K562 (cell line): ENCODE results near the gene PLEK2. TPM values are rescaled to one million over a fixed set of nuclear protein-coding genes. Genes with fewer than 3 reads are reported as not detected.
A peak's percentile ranks its signal among the peaks of the same experiment; 100 is the strongest.

ENCODE experiments used
- ATF1 ChIP-seq, 2 experiments: fragments of 450-650 bp in 1 of 2; IDR thresholded peaks; 2 replicates each; pipeline ENCODE4 v1.6.1; 2016; ENCODE audit warnings: missing compliant biosample characterization in 1 of 2, missing genetic modification characterization in 1 of 2
- COPS2 ChIP-seq: fragments of 450-650 bp; conservative IDR thresholded peaks from 2 replicates; pipeline ENCODE4 v1.6.1; 2016; ENCODE audit warnings: mild to moderate bottlenecking, moderate library complexity
- FOXK1 ChIP-seq: sonication (generic); formaldehyde crosslinking; IDR thresholded peaks from 2 replicates; pipeline ENCODE4 v1.8.0; 2022; ENCODE audit warnings: missing genetic modification reagents, mild to moderate bottlenecking, borderline replicate concordance
- HNRNPLL ChIP-seq: fragments of 200-400 bp; formaldehyde crosslinking; IDR thresholded peaks from 2 replicates; pipeline ENCODE4 v1.6.1; 2017; ENCODE audit warnings: low read length, low read depth, mild to moderate bottlenecking; ENCODE audit not compliant: poor library complexity, severe bottlenecking
- MYBL2 ChIP-seq, 2 experiments: fragments of 450-650 bp in 1 of 2; sonication (generic) in 1 of 2; formaldehyde crosslinking in 1 of 2; IDR thresholded peaks; 2 replicates each; pipeline versions ENCODE4 v1.6.1 to v1.8.1; 2017 to 2022; ENCODE audit warnings: borderline replicate concordance in 1 of 2, inconsistent platforms in 1 of 2, low read depth in 1 of 2, mild to moderate bottlenecking in 1 of 2, missing genetic modification reagents in 1 of 2, moderate library complexity in 1 of 2
- NBN ChIP-seq: fragments of 450-650 bp; IDR thresholded peaks from 2 replicates; pipeline ENCODE4 v1.6.1; 2016; ENCODE audit warnings: low read depth, mild to moderate bottlenecking
- NCOA6 ChIP-seq: fragments of 450-650 bp; IDR thresholded peaks from 2 replicates; pipeline ENCODE4 v1.6.1; 2017; ENCODE audit warnings: mild to moderate bottlenecking
- NFE2 ChIP-seq: IDR thresholded peaks from 2 replicates; pipeline ENCODE4 v1.6.1; 2014; ENCODE audit warnings: antibody characterized with exemption, low read depth
- RCOR1 ChIP-seq, 2 experiments: IDR thresholded peaks; 2 replicates each; pipeline ENCODE4 v1.6.1; 2012; ENCODE audit warnings: low read depth in 2 of 2, low read length in 2 of 2, borderline replicate concordance in 1 of 2, improper control_type of control experiment in 1 of 2
- SMAD4 ChIP-seq: fragments of 250-450 bp; sonication (Bioruptor Pico); conservative IDR thresholded peaks from 2 replicates; pipeline ENCODE4 v1.8.0; 2021; ENCODE audit warnings: inconsistent platforms, mild to moderate bottlenecking, moderate library complexity
- SMC3 ChIP-seq: conservative IDR thresholded peaks from 2 replicates; pipeline ENCODE4 v1.6.1; 2011; ENCODE audit warnings: low read depth, low read length, improper control_type of control experiment; ENCODE audit not compliant: insufficient read depth
- ZFP36 ChIP-seq: fragments of 150-350 bp; IDR thresholded peaks from 2 replicates; pipeline ENCODE4 v1.6.1; 2018; ENCODE audit warnings: low read length, low read depth; ENCODE audit not compliant: partially characterized antibody
- ZNF408 ChIP-seq: fragments of 250-450 bp; sonication (Bioruptor Pico); IDR thresholded peaks from 2 replicates; pipeline ENCODE4 v1.4.0; 2020; ENCODE audit warnings: low read depth, mild to moderate bottlenecking, moderate library complexity
- ZNF830 ChIP-seq: fragments of 250-450 bp; sonication (Bioruptor Pico); IDR thresholded peaks from 2 replicates; pipeline ENCODE4 v1.5.0; 2021; ENCODE audit warnings: mild to moderate bottlenecking
- polyA plus RNA-seq, 8 experiments: library from polyadenylated mRNA; depleted of rRNA in 4 of 8; stranded (reverse) in 5 of 8; unstranded in 3 of 8; fragments of >200 nt; fragmentation: Nextera tagmentation in 2 of 8; fragmentation: Illumina TruSeq in 1 of 8; extraction: Ambion mirVana in 2 of 8; extraction: Trizol in 1 of 8; gene quantifications; 2 replicates each; pipeline versions ENCODE4 v1.2.1 to v1.2.3, GENCODE V29; 2011 to 2014; ENCODE audit warnings: inconsistent platforms in 1 of 8, missing spikeins in 1 of 8
- total RNA-seq, 7 experiments: library from RNA; depleted of rRNA in 6 of 7; stranded (reverse); fragments of >200 nt in 6 of 7; fragmentation: Illumina TruSeq in 2 of 7; extraction: Trizol in 2 of 7; gene quantifications; 2 replicates each; pipeline versions ENCODE4 v1.2.1 to v1.2.3, GENCODE V29; 2011 to 2021; ENCODE audit warnings: low replicate concordance in 1 of 7
- TF ChIP-seq, protein P1 (sequence below): fragments of 250-450 bp; sonication (Bioruptor Pico); IDR thresholded peaks from 2 replicates; pipeline ENCODE4 v1.9.0; 2021; ENCODE audit warnings: mild to moderate bottlenecking
- TF ChIP-seq, protein P2 (sequence below): sonication (generic); formaldehyde crosslinking; IDR thresholded peaks from 2 replicates; pipeline ENCODE4 v1.8.0; 2022; ENCODE audit warnings: mild to moderate bottlenecking, missing genetic modification reagents
- TF ChIP-seq, protein P3 (sequence below), 2 experiments: fragments of 450-650 bp in 1 of 2; sonication (generic) in 1 of 2; formaldehyde crosslinking; conservative IDR thresholded peaks; 2 replicates each; pipeline versions ENCODE4 v1.4.0 to v1.8.1; 2020 to 2022; ENCODE audit warnings: mild to moderate bottlenecking in 1 of 2, missing genetic modification reagents in 1 of 2
- TF ChIP-seq, protein P4 (sequence below): sonication (generic); formaldehyde crosslinking; IDR thresholded peaks from 2 replicates; pipeline ENCODE4 v1.8.0; 2022; ENCODE audit warnings: mild to moderate bottlenecking, low read depth, missing genetic modification reagents
- TF ChIP-seq, protein P5 (sequence below): sonication (generic); formaldehyde crosslinking; IDR thresholded peaks from 2 replicates; pipeline ENCODE4 v1.8.0; 2022; ENCODE audit warnings: missing genetic modification reagents, mild to moderate bottlenecking, borderline replicate concordance
- TF ChIP-seq, protein P6 (sequence below): sonication (generic); formaldehyde crosslinking; IDR thresholded peaks from 2 replicates; pipeline ENCODE4 v1.9.0; 2022; ENCODE audit warnings: mild to moderate bottlenecking, missing genetic modification reagents

The PLEK2 gene
- total and polyA plus RNA-seq, 9 of the 15 experiments (the other 6 are each of a cell fraction or from before 2014, with no cell fraction given): not detected

DNA sequence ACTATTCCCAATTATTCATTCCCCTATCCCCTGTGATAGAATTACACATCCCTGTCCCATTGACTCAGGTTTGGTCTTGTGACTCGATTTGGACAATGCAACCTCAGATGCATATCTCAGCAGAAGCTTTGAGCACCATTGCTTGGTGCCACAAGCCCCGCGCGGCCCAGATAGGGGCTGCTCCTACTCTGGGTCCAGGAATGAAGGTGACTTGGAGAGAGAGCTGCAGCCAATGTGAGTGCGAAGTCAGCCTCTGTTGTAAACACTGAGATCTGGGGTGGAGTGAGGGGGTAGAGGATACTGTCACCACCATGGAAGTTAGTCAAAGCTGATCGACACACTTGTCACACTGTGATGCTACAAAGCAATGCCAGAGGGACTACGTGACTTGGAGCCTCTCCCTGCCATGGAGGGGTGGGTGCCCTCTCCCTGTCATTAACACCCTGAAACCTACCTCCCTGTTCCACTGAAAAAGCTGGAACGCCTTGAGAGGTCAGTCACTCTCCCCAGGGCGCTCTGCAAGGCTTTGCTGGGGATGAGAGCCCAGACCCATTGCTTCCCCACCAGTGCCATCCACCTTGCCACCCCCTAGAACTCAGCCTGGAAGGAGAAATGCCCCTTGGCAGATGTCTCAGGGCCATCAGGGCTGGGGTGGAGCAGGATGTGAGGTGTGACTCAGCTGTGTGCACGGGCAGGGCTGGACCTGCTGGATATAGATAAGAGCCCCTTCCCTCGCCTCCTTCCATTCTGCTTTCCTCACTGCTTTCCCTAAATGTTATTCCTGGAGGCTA, 6.6 kb upstream of the PLEK2 start (continued):
- no peak for TF ChIP-seq ZNF408 (CRISPR knock-in tag)
- no peak for TF ChIP-seq NBN
- TF ChIP-seq, protein P1, sequence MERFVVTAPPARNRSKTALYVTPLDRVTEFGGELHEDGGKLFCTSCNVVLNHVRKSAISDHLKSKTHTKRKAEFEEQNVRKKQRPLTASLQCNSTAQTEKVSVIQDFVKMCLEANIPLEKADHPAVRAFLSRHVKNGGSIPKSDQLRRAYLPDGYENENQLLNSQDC (CRISPR knock-in tag): no peak
- TF ChIP-seq, protein P2, sequence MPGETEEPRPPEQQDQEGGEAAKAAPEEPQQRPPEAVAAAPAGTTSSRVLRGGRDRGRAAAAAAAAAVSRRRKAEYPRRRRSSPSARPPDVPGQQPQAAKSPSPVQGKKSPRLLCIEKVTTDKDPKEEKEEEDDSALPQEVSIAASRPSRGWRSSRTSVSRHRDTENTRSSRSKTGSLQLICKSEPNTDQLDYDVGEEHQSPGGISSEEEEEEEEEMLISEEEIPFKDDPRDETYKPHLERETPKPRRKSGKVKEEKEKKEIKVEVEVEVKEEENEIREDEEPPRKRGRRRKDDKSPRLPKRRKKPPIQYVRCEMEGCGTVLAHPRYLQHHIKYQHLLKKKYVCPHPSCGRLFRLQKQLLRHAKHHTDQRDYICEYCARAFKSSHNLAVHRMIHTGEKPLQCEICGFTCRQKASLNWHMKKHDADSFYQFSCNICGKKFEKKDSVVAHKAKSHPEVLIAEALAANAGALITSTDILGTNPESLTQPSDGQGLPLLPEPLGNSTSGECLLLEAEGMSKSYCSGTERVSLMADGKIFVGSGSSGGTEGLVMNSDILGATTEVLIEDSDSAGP (CRISPR knock-in tag): no peak
- TF ChIP-seq, protein P3, sequence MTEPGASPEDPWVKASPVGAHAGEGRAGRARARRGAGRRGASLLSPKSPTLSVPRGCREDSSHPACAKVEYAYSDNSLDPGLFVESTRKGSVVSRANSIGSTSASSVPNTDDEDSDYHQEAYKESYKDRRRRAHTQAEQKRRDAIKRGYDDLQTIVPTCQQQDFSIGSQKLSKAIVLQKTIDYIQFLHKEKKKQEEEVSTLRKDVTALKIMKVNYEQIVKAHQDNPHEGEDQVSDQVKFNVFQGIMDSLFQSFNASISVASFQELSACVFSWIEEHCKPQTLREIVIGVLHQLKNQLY (CRISPR knock-in tag; conservative IDR thresholded peaks at IDR 0.05): no peak
- no peak for TF ChIP-seq ZNF830 (CRISPR knock-in tag)
- TF ChIP-seq SMAD4 (CRISPR knock-in tag): peak; percentile 73; the same call in 1 of the 2 replicates
- TF ChIP-seq FOXK1 (CRISPR knock-in tag): no peak
- no peak for TF ChIP-seq MYBL2 (IDR thresholded peaks at IDR 0.05; ENCODE audit: low read depth)
- TF ChIP-seq MYBL2 (CRISPR knock-in tag; IDR thresholded peaks at IDR 0.05; ENCODE audit: borderline replicate concordance): no peak
- TF ChIP-seq, protein P4, sequence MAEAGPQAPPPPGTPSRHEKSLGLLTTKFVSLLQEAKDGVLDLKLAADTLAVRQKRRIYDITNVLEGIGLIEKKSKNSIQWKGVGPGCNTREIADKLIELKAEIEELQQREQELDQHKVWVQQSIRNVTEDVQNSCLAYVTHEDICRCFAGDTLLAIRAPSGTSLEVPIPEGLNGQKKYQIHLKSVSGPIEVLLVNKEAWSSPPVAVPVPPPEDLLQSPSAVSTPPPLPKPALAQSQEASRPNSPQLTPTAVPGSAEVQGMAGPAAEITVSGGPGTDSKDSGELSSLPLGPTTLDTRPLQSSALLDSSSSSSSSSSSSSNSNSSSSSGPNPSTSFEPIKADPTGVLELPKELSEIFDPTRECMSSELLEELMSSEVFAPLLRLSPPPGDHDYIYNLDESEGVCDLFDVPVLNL: no peak
- TF ChIP-seq, protein P5, sequence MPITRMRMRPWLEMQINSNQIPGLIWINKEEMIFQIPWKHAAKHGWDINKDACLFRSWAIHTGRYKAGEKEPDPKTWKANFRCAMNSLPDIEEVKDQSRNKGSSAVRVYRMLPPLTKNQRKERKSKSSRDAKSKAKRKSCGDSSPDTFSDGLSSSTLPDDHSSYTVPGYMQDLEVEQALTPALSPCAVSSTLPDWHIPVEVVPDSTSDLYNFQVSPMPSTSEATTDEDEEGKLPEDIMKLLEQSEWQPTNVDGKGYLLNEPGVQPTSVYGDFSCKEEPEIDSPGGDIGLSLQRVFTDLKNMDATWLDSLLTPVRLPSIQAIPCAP (CRISPR knock-in tag): no peak
- TF ChIP-seq NFE2: peak; percentile 87
- TF ChIP-seq ZFP36: no peak
- TF ChIP-seq ATF1 (CRISPR knock-in tag; IDR thresholded peaks at IDR 0.05): no peak
- no peak; the same call in 1 of the 2 replicates for TF ChIP-seq ATF1 (tag; IDR thresholded peaks at IDR 0.05)
- TF ChIP-seq, protein P6, sequence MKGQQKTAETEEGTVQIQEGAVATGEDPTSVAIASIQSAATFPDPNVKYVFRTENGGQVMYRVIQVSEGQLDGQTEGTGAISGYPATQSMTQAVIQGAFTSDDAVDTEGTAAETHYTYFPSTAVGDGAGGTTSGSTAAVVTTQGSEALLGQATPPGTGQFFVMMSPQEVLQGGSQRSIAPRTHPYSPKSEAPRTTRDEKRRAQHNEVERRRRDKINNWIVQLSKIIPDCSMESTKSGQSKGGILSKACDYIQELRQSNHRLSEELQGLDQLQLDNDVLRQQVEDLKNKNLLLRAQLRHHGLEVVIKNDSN (CRISPR knock-in tag): no peak
- peak in 1 of 2 experiments; percentile 80; a peak in 2 of 4 replicates for TF ChIP-seq RCOR1 (IDR thresholded peaks at IDR 0.05; ENCODE audit: borderline replicate concordance in 1 of 2, low read depth in 2 of 2, low read length in 2 of 2)
- TF ChIP-seq HNRNPLL: no peak
- TF ChIP-seq COPS2: no peak
- no peak for TF ChIP-seq NCOA6
- TF ChIP-seq SMC3: no peak
